Stimulated activated CD4-positive, alpha-beta T cell treated with anti-CD3 and anti-CD28 coated beads, TNF-alpha, amount 100 ng/mL, for 1 hour (primary cell): ENCODE results near the gene NDUFA1.
A peak's percentile ranks its signal among the peaks of the same experiment; 100 is the strongest.
"Not testable (repeated sequence)": the region's sequence is repeated elsewhere in the genome, so short reads cannot be mapped to it uniquely, and the experiment has no call there.

Source experiments
- DNase-seq, 3 donors: peaks; one replicate each; pipeline ENCODE4 v3.0.0-alpha.2; 2020; ENCODE audit warnings: low read depth in 3 of 3, low spot score in 1 of 3

NDUFA1 gene

DNA sequence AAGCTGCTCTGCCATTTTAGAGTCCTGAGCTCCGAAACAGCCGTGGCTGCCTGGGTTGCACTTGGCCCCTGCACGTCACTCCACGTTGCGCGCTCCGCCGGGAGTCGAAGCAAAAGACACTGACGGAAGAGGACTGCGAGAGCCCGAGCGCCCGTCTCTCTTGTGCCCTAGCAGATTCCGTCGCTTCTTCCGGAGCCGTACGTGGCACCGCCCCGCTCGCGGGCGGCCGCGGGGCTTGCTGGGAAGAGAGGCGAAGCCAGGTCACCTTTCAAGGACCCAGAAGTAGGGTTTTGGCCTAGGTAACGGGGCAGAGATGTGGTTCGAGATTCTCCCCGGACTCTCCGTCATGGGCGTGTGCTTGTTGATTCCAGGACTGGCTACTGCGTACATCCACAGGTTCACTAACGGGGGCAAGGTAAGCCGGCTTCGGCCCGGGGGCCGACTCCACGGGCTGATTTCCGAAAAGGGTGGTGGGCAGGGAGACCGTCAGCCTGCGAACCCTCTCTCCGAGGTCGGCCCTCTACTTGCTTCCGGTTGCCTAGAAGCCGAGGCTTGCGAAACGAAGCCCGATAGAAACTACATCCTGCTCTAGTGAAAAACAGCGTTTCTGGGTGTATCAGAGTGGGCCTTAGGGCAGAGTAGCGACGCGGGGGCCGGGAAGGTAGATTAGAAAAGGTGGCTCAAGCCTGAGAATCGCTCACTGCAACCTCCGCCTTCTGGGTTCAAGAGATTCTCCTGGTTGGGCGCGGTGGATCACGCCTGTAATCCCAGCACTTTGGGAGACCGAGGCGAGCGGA is at the start of gene NDUFA1, which contains the start of gene RNF113A:
TSS of gene NDUFA1 (plus strand) at position 234 of the 797 bp plus-strand sequence. CDS start at position 314, 80 bp downstream.
TSS of gene RNF113A (minus strand) at position 135 of the 797 bp plus-strand sequence. CDS start at position 15, 120 bp downstream.
- peak; percentile 51 to 67 (median 63) for DNase-seq

DNA sequence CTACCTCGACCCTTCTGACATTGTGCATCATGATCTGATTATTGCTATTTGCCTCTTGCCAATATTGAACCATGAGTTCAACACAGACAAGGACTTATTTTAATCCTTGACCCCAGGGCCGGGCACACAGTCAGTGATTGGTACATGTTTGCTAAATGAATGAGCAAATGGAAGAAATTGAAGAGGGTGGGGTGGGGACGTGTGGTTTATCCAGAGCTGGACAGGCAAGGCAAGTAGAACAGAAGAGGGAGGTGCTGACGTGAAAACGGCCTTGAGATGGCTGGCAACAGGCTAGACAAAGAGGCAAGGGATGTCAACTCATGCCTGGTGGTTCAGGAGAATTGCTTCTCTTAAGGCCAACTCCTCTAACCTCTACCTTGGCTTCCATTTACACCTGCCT is 47.4 kb upstream of the NDUFA1 start:
- DNase-seq: not testable (repeated sequence)

DNA sequence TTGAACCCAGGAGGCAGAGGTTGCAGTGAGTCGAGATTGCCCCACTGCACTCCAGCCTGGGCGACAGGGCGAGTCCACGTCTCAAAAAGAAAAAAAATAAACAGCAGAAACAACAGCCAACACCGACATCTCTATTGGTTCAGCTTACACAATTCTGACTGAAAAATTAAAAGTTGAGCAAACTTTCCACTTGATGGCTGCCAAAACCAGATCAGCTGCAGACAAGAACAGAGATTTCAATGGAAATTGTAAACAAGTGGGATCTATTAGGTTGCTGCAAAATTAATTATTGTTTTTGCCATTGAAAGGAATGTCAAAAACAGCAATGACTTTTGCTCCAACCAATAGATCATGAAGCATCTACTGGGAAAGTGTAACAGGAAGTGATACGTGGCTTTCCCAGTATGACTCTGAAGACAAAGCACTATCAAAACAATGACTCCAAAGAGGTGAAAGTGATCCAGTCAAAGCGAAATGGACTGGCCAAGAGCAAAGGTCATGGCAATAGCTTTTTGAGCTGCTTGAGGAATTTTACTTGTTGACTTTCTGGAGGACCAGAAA is 45.2 kb upstream of the NDUFA1 start:
- DNase-seq: no peak

DNA sequence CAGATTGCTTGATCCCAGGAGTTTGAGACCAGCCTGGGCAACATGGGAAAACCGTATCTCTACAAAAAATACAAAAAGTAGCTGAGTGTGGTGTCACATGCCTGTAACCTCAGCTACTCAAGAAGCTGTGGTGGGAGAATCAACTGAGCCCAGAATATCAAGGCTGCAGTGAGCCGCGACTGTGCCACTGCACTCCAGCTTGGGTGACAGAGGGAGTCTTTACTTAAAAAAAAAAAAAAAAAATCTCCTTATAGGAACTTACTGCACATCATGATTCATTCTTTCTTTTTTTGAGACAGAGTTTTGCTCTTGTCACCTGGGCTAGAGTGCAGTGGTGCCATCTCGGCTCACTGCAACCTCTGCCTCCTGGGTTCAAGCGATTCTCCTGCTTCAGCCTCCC is 43.2 kb upstream of the NDUFA1 start:
- no peak for DNase-seq

DNA sequence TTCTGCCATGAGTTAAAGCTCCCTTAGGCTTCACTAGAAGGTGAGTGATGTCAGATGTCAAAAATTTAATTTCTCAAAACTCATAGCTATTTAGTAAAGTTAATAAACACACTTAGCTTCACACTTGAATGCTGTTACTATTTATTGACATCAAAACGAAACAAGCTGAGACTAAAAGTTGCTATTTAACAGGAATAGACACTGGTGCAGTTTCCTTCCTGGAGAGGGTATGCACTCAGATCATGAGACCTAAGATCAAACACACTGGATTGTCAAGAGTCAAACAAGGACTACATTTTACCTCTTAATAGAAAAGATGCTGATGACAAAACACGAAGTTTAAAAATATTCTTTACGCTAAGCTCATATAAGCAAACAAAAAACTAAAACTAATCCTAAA is 37.7 kb upstream of the NDUFA1 start:
- no peak for DNase-seq

DNA sequence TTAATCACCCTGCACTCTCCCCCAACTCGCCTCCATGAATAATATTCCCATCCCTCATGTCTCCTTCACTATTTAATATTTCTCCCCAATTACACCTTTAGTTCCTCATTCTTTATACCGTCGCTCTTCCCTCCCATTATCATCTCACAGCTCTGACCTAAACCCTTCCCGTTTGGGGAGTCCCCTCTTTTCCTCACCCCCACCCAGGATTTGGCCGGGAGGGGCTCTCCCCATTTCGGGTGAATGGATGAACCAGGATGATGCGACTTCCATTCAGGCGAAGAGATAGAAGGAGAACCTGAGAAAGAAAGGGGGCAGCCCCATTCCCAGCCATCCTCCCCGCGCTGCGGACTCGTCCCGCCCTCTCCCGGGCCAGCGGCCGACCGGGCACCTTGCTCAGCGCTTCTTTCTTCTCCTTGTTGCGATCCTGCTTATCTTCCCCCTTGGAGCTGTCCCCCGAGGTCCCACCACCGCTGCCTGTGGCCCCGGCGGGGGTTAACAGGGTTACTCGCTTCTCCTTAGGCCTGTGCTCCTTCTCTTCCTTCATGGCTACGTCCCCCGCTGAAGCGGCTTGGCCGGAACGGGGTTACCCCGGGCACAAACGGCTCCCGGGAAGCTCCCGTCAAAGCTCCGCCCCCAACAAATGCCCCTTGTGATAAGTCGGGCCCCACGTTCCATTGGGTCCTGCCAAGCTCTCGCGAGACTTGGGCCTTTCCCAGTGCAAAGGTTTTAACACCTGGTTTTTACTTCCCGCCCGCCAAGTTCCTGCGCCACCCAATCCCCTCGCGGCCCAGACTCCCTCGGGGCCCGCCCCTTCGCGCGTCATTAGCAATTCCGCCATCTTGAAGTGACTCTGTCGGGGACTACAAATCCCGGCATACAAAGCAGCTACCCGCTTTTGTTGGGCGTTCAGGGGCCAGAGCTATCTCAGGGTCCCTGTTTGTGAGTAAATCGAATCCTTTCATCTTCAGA is 19.0 kb upstream of the NDUFA1 start, which contains the start of gene UPF3B:
TSS of gene UPF3B (minus strand) at position 582 of the 972 bp plus-strand sequence. CDS start at position 547, 35 bp downstream.
- DNase-seq: peak; percentile 81 to 87 (median 84)

DNA sequence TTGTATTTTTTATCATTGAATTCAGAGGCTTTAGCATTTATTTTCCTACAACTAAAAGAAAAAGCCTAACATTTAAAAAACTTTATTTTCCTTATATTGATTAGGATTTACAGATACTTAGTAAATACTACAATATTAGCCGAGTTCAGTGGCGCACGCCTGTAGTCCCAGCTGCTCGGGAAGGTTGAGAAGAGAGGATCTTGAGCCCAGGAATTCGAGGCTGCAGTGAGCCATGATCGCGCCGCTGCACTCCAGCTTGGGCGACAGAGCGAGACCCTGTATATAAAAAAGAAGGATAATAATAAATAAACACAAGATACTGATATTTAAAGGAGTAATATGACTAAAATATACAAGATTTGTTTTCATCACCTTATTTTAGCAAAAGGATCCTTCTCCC is 18.2 kb upstream of the NDUFA1 start:
- DNase-seq: no peak

DNA sequence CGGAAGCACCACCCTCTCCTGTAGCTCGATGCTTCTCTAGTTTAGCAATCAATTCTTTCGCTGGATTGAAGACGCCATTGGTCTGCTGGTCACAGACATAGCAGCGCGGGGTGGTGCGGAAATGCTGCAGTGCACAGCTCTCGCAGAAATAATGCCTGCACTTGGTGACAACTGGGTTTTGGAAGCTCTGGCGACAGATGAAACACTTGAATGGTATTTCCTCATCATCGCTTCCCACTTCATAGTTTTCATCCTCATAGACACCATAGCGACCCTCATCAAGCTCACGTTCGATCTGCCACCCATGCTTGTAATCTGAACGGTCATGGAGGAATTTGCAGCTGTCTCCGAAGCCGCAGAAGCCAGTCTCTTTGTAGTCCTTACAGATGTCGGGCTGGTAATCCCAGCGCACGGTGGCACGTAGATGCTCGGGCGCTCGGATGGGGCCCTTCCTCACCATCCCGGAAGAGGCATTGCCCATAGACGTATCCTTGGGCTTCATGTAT is 953 bp upstream of the NDUFA1 start:
- DNase-seq: no peak

DNA sequence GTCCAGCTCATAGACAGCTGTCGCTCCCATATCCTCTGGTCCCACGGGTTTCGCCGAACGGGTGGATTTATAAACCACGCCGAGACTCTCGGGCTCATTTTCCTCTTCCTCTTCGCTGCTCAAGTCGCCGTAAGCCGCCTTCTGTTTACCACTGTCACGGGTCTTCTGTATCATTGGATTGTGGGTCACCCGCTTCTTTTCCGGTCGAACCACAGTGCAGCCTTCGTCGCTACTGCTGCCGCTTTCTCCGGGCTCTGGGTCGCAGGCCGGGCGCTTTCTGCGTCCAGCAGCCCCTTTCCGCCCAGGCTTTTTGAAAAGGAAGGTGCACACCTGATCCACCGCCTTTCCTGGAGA is 410 bp upstream of the NDUFA1 start:
- DNase-seq: no peak

DNA sequence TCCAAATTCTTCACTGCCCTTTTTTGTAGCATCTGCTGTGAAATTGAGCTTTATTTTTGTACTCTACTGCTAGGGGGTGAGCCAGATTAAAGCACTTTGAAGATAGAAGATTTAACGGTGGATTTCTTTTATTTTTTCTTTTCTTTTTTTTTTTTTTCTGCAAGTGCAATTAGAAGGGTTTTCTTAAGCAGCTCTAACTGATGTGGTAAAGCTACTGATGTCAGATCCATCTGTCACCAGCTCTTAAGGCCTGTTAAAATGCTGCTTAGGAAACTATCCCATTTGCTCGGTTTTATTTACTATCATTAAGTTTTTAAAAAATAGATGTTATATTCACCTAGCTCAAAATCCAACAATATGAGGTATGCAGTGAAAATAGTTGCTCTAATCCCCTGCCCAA is 7.1 kb downstream of the NDUFA1 start:
- DNase-seq: no peak

DNA sequence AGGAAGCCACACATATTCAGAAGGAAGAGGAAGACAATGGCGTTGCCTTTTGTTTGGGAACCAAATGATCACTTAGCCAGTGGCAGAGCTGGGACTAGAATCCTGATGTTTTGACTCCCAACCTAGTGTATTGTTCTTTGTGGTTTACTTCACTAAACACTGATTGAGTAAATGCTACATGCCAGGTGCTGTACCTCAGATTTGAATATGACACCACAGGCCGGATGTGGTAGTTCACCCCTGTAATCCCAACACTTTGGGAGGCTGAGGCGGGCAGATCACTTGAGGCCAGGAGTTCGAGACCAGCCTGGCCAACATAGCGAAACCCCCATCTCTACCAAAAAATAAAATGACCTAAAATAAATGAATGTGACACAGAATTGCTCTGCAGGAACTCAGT is 8.4 kb downstream of the NDUFA1 start:
- no peak for DNase-seq

DNA sequence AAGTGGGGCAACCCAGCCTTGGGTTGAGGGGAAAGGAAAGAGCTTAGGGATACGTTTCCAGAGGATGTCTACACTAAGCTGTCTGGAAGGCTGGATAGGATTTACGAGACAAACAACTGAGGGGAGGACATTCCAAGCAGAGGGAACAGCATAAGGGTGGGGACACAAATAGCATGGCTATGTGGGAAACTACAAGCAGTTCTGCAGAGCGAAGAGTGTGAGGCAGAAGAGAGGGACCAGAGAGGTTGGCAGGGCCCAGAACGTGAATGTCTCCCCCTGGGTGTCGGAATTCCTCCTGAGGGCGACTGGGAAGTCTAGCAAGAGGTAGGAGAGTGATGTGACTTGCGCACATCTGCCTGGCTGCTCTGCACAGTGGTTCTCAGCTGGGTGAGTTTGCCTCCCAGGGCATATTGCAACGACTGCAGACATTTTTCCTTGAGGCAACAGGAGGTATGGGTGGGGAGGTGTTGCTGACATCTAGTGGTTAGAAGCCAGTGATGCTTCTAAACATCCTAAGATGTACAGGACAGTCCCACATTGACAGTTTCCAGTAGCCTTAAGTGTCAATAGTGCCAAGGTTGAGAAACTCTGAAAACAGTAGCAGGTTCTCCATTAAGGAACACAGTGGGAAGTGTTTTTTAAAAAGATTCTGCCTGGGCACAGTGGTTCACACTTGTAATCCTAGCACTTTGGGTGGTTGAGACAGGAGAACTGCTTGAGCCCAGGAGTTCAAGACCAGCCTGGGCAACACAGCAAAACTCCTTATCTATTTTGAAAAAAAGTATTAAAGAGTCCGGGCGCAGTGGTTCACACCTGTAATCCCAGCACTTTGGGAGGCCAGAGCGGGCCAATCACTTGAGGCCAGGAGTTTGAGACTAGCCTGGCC is 9.2 kb downstream of the NDUFA1 start:
- DNase-seq: no peak

DNA sequence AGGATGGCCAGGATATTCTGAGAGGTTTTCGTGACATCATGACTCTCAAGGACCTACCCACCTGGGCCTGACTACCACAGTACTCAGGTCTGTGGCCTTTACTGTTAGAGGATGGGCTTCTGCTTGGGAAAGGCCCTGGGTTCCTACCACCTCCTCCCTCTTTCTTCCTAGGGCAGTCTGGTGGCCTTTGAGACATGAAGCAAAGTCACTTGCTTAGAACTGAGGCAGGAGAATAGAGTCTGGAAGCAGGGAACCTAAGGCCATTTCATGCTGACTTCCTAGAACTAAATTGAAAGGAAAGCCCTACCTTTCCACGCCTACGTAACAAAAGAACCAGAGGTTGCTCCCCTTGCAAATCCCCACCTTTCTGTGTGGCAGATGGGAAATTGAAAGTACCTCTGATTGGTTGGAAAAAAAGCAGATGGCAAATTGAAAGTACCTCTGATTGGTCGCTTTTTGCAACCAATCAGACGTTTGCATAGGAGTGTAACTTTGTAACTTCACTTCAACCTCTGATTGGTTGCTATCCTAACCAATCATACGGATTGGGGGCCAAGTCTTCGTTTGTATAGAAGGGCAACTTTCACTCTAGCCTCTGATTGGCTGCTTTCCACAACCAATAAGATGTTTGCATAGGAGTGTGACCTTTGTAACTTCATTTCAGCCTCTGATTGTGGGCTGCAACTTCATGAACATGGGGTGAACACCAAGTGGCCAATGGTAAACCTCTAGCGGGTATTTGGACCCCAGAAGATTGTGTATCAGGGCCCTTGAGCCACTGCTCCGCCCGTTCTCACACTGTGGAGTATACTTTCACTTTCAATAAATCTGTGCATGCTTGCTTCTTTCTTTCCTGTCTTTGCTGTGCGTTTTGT is 14.2 kb downstream of the NDUFA1 start:
- no peak for DNase-seq

DNA sequence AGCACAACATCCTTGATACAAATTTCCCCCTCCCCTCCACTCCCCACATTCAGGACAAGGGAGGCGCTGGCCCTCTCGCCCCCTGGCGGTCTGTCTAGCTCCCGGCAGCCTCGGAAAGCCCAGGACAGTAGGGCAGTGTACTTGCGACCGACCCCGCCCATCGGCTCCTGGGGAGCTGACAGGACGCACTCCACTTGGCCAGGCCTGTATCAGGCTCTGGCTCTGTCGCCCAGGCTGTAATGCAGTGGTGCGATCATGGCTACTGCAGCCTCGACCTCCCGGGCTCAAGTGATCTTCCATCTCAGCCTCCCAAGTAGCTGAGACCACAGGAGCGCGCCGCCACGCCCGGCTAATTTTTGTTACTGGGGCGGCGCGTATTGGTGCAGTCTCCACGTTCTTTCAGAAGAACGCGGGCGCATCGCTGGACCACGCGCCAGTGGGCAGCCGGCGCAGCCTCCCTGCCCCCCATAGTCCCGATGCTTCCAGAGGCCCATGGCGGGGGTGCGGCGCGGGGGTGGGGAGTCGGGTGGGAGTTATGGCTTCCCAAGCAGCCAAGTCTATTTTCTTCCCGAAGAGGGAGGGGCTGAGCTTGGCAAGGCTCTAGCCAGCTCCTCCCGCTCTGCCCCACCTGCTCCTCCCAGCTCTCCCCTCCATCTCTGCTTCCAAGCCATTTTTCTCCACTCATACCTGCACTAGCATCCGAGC is 16.2 kb downstream of the NDUFA1 start:
- DNase-seq: peak in 2 of 3 donors; percentile 21 to 32

DNA sequence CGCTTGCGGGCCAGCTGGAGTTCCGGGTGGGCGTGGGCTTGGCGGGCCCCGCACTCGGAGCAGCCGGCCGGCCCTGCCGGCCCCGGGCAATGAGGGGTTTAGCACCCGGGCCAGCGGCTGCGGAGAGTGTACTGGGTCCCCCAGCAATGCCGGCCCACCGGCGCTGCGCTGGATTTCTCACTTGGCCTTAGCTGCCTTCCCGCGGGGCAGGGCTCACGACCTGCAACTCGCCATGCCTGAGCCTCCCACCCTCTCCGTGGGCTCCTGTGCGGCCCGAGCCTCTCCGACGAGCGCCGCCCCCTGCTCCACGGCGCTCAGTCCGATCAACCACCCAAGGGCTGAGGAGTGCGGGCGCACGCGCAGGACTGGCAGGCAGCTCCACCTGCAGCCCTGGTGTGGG is 19.0 kb downstream of the NDUFA1 start:
- DNase-seq: not testable (repeated sequence)

DNA sequence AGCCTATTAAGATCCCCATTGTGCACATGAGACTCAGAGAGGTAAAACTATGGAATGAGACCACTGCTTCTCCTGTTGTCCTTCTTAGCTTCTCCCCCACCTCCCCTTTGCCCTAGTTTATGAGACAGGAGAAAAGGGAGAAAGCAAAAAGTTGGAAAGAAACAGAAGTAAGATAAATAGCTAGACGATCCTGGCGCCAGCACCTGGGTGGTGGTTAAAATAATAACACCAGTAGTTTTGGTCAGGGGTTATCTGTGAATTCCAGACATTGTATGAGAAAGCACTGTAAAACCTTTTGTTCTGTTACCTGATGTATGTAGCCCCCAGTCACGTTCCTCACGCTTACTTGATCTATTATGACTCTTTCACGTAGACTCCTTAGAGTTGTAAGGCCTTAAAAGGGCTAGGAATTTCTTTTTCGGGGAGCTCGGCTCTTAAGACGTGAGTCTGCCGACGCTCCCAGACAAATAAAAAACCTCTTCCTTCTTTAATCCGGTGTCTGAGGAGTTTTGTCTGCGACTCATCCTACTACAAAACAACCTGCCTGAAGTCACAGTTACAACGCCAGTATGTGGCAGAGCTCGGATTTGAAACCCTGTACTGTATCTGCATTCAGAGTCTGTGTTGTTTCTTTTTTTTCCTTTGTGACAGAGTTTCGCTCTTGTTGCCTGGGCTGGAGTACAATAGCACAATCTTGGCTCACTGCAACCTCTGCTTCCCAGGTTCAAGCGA is 20.5 kb downstream of the NDUFA1 start:
- DNase-seq: not testable (repeated sequence)

DNA sequence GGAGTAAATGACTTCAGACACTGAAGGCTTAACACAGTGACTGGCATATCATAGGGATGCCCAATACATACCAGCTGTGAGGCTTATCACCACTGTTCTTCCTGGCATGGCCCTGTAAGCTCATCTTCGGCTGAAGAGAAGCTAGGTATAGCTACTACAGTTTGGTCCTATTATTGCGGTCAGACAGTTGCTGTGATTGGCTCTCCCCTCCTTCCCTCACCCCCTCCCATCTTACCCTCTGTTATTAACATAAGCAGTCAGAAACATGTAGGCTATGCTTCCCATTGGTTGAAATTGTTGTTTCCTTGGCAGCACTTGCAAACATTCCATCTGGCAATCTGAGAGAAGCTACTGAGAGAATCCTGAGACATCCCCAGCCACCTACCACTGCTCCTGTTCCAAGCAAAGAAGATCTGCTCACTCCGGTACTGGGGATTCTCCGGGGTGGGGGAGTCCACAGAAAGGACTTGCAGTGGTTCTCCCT is 24.3 kb downstream of the NDUFA1 start, which contains the start of gene AKAP14:
TSS of gene AKAP14 (plus strand) at position 51 of the 484 bp plus-strand sequence. CDS start 7,331 bp downstream, outside the sequence.
- no peak for DNase-seq

DNA sequence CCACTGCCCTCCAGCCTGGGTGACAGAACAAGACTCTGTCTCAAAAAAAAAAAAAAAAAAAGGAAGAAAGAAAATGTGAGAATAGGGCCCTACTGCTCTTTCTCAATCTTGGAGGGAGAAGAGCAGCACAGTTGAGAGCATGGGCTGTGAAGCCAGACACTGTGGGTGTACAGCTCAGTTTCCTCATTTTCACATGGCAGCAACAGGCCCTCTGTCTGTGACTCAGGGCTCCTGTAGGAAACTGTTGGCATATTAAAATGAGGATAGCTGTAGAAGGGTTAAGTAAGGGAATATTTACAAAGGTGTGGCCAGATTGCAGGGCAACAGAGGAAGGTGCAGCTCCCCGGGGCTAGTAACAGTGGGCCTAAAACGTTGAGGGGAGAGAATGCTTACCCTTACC is 27.5 kb downstream of the NDUFA1 start:
- no peak for DNase-seq
